NB4 (cell line): Measurements from ENCODE around the gene NUAK2.

ENCODE experiments used
- DNase-seq: peaks from one replicate; pipeline ENCODE4 v3.0.0; 2010; ENCODE audit warnings: low read depth
- H3K4me3 ChIP-seq: one replicate; pipeline ENCODE4 v1.5.1; 2011; ENCODE audit warnings: mild to moderate bottlenecking, low read depth, low read length, moderate library complexity
- CTCF ChIP-seq: IDR thresholded peaks from one replicate; pipeline ENCODE4 v1.5.1; 2012; ENCODE audit warnings: low read depth, low read length
- MAX ChIP-seq: IDR thresholded peaks from 2 replicates; pipeline ENCODE4 v1.6.1; 2011; ENCODE audit warnings: low read depth, low read length
- MYC ChIP-seq: IDR thresholded peaks from 2 replicates; pipeline ENCODE4 v1.6.1; 2011; ENCODE audit warnings: low read depth, low read length
- POLR2A ChIP-seq: IDR thresholded peaks from 2 replicates; pipeline ENCODE4 v1.6.1; 2011; ENCODE audit warnings: mild to moderate bottlenecking; ENCODE audit not compliant: insufficient read length; ENCODE audit errors: extremely low read depth

Gene NUAK2

DNA sequence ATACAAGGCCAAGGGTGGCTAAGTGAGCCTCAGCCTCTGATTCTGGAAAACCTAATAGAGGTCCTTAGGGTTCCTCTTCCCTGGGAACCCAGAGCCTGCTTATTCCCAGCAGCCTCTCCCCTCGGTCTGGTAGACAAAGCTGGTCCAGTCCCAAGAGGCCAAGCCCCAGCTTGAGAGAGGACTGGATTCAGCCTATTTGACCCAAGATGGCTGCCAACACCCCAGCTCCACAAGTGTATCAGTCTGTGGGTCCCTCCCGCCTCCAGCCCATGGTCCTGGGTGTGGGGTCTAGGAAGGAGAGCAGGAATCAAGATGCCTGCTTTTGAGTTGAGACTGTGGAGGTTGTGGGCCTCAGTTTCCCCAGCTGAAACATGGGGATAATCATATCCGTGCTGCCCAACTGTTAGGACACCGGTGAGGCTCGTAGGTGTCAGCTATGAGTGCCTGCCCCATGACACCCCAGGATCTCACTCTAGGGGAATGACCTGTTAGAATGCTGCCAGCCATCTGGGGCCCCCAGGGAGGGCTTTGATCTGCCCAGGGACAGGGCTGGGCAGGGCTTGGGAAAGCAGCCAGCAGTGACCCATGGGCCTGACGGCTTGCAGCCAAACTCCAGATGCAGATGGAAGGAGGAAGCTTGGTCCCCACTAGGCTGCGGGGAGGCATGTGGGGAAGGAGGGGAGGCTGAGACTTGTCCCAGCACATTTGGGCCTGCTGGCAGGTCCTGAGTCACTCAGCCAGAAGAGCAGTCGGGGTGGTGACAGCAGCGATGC lies 45.4 kb downstream of the NUAK2 start:
- H3K4me3 ChIP-seq: no peak overlapping the region

GRCh38 chr1:205275133-205275532 lies 46.4 kb downstream of the NUAK2 start:
- TF ChIP-seq MAX (no peak), CTCF (no peak), POLR2A (no peak), MYC (no peak)
- no peak for DNase-seq
- no peak overlapping the region for H3K4me3 ChIP-seq

More for the DNA sequence above, 45.4 kb downstream of the NUAK2 start:
- TF ChIP-seq MAX: no peak
- TF ChIP-seq MYC: no peak
- TF ChIP-seq POLR2A: no peak
- no peak for TF ChIP-seq CTCF
- DNase-seq: no peak

DNA sequence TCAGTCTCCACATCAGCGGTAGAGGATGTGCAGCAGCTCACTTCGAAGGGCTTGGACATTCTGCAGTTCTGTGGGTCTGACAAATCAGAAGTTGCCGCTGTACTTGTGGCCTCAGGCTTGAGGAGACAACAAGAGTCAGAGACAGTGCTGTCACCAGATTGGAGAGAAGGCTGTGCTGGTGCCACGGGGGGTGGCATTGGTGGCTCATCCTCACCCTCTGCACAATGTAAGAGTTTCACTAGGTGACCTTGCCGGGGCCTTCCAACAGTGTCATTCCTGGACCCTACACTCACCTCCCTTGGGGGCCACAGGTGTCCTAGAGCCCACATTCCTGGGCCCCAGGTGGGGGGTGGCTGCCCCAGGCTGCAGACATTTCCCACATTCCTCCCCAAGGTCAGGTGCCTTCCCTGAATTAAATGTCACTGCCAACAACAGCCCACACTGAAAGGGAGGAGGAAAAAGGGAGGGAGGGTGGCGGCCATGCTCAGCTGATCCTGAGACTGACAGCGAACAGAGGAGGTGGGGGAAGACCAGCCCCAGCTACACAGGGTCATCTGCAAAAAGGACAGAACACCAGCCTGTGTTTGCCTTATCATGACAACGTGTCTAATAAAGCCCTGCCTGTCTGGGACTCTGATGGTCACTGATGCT lies 47.4 kb downstream of the NUAK2 start:
- no peak overlapping the region for H3K4me3 ChIP-seq
- no peak for TF ChIP-seq CTCF
- no peak for DNase-seq

DNA sequence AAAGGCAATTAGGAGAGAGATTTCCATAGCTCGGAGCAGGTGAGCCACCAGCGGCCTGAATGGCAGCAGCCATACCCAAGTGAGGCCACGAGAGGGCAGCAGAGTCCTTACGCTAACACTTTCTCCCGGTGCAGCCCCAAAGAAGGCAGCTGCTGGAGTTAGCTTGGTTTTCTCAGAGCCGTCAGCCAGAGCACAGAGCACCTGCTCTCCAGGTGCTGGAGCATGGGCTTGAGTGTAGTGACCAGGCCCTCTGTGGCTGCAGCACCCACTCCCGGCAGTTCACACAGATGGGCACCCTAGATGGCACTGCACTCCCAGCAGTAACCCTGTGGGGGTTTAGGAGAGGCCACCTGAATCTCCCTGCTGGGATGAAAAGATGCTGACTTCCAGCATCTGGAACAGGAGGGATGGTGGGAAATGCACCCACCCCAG lies 48.0 kb downstream of the NUAK2 start:
- TF ChIP-seq CTCF (peak; percentile 93), MAX (no peak), POLR2A (no peak)
- peak; percentile 75 for DNase-seq
- no peak overlapping the region for H3K4me3 ChIP-seq

GRCh38 chr1:205272536-205272935 lies 49.0 kb downstream of the NUAK2 start:
- DNase-seq: no peak
- TF ChIP-seq CTCF: no peak
- H3K4me3 ChIP-seq: no peak overlapping the region

DNA sequence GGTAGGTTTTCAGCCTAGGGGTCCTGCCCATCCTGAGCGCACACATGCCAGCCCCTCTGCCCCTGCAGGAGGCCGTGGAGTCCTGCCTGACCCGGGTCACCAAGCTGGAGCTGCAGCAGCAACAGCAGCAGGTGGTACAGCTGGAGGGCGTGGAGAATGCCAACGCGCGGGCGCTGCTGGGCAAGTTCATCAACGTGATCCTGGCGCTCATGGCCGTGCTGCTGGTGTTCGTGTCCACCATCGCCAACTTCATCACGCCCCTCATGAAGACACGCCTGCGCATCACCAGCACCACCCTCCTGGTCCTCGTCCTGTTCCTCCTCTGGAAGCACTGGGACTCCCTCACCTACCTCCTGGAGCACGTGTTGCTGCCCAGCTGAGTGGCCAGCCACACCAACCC lies 49.8 kb downstream of the NUAK2 start:
- no peak overlapping the region for H3K4me3 ChIP-seq
- TF ChIP-seq MAX (no peak), CTCF (no peak), POLR2A (no peak), MYC (no peak)
- DNase-seq: no peak
